Measurements from ENCODE around the gene FAXDC2. TPM values are rescaled to one million over a fixed set of nuclear protein-coding genes. Genes with fewer than 3 reads are reported as not detected.

The FAXDC2 gene
- total RNA-seq, result 100 to 1,000 TPM in 1 of 4 donors, 10 to 100 TPM in 3; 25.8 to 126 (median 29.1) TPM

- peak; percentile 81 to 89 for DNase-seq
- peak; percentile 57 to 63 for TF ChIP-seq POLR2A (IDR thresholded peaks at IDR 0.05)
- no peak for TF ChIP-seq CTCF (IDR thresholded peaks at IDR 0.05)
- Histone ChIP-seq H3K9me3 (no peaks in the 10 kb centered on the region), H3K27ac (peak within 1 kb of the TSS; percentile 86 to 94), H3K4me3 (peak within 1 kb of the TSS; percentile 62 to 64), H3K36me3 (no peaks in the 10 kb centered on the region), H3K4me1 (peaks cover 0 to 8% of the 10 kb centered on the region in 2 donors), H3K27me3 (no peaks in the 10 kb centered on the region)
- intact Hi-C loops (cut with DNase I; ENCODE audit: low total_unique reads), result no loop called here
Observed at GRCh38 chr5:154850255-154851062, at the start of gene FAXDC2. Gene FAXDC2 (minus strand): TSS chr5:154850603. CDS start chr5:154838178, 12,425 bp downstream.

GRCh38 chr5:154900066-154900465, 49.7 kb upstream of the FAXDC2 start:
- Histone ChIP-seq H3K9me3 (no peaks in the 10 kb centered on the region), H3K27ac (no peak overlapping the region), H3K36me3 (no peaks in the 10 kb centered on the region), H3K27me3 (no peaks in the 10 kb centered on the region), H3K4me3 (no peak overlapping the region), H3K4me1 (no peaks in the 10 kb centered on the region)
- intact Hi-C loops (cut with DNase I; ENCODE audit: low total_unique reads), result no loop called here
- DNase-seq, result no peak
- TF ChIP-seq CTCF (IDR thresholded peaks at IDR 0.05) (no peak), POLR2A (IDR thresholded peaks at IDR 0.05) (no peak)

- H3K27ac ChIP-seq, result no peak overlapping the region
- TF ChIP-seq POLR2A (IDR thresholded peaks at IDR 0.05) (no peak), CTCF (IDR thresholded peaks at IDR 0.05) (no peak)
- no peaks in the 10 kb centered on the region for H3K4me1 ChIP-seq
- no peaks in the 10 kb centered on the region for H3K9me3 ChIP-seq
- H3K36me3 ChIP-seq, result no peaks in the 10 kb centered on the region
- H3K4me3 ChIP-seq, result no peak overlapping the region
- no peak for DNase-seq
- H3K27me3 ChIP-seq, result no peaks in the 10 kb centered on the region
- intact Hi-C loops (cut with DNase I; ENCODE audit: low total_unique reads), result no loop called here
Observed at GRCh38 chr5:154899151-154899816, 48.9 kb upstream of the FAXDC2 start.

- Histone ChIP-seq H3K4me1 (no peaks in the 10 kb centered on the region), H3K27ac (no peak overlapping the region), H3K4me3 (no peak overlapping the region), H3K36me3 (no peaks in the 10 kb centered on the region), H3K27me3 (no peaks in the 10 kb centered on the region), H3K9me3 (no peaks in the 10 kb centered on the region)
- no peak for TF ChIP-seq POLR2A (IDR thresholded peaks at IDR 0.05)
- no peak for TF ChIP-seq CTCF (IDR thresholded peaks at IDR 0.05)
- no peak for DNase-seq
- intact Hi-C loops (cut with DNase I; ENCODE audit: low total_unique reads), result no loop called here
Observed at GRCh38 chr5:154898210-154898609, 47.8 kb upstream of the FAXDC2 start.

GRCh38 chr5:154896562-154897165, 46.3 kb upstream of the FAXDC2 start:
- Histone ChIP-seq H3K27ac (no peak overlapping the region), H3K36me3 (no peaks in the 10 kb centered on the region)
- TF ChIP-seq CTCF (IDR thresholded peaks at IDR 0.05) (no peak), POLR2A (IDR thresholded peaks at IDR 0.05) (no peak)

More at GRCh38 chr5:154896562-154897165, 46.3 kb upstream of the FAXDC2 start:
- Histone ChIP-seq H3K4me1 (no peaks in the 10 kb centered on the region), H3K4me3 (no peak overlapping the region), H3K27me3 (no peaks in the 10 kb centered on the region), H3K9me3 (no peaks in the 10 kb centered on the region)
- DNase-seq, result no peak
- intact Hi-C loops (cut with DNase I; ENCODE audit: low total_unique reads), result no loop called here

All from uterus (tissue), 4 donors.